PC-9 (cell line): ENCODE measurements around the gene FURIN.

Experiments used
- EZH2 ChIP-seq: fragments of 200-600 bp; sonication (generic); IDR thresholded peaks from 2 replicates; pipeline ENCODE4 v1.8.0; 2017; ENCODE audit warnings: antibody characterized with exemption, low read depth
- TF ChIP-seq, protein P1 (sequence below): fragments of 200-600 bp; sonication (generic); conservative IDR thresholded peaks from 2 replicates; pipeline ENCODE4 v1.6.1; 2017; ENCODE audit warnings: mixed run types, antibody characterized with exemption, mild to moderate bottlenecking, moderate library complexity

DNA sequence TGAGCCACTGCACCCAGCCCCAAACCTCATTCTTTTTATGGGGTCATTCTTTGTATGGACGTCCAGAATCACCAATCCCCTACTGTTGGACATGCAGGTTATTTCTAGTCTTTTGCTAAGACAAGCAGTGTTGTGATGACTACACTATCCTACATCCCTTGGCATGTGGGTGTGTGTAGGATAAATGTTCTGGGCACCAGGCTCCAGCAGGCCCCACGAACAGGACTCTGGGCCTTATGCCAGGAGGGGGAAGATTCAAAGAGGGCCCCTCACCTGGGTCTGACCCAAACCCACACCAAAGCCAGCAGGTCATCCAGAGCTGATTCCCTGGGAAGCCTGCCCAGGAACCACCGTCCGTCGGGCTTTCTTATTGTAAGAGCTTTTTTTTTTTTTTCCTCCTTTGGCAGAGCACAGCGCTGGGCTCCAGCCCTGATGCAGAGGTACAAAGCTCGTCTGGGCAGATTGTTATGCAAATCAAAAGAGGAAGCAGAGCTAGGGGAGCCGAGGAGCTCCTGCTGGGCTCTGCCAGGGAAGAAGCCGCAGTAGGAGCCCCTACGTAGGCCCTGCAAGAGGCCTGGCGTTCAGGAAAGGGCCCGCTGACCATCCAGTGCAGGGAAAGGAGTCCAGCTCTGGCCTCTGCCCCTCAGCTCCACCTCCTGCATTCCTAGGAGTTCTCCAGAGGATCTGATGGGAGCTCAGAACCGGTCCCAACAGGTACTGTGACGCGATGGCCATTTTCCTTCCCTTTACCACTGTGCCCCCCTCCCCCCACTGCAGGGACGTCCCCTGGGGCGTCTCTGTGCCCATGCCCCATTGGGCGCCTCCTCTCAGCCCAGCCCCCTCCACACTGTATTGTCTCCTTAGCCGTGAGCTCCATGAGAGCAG, 29.0 kb upstream of the FURIN start:
- TF ChIP-seq, protein P1, sequence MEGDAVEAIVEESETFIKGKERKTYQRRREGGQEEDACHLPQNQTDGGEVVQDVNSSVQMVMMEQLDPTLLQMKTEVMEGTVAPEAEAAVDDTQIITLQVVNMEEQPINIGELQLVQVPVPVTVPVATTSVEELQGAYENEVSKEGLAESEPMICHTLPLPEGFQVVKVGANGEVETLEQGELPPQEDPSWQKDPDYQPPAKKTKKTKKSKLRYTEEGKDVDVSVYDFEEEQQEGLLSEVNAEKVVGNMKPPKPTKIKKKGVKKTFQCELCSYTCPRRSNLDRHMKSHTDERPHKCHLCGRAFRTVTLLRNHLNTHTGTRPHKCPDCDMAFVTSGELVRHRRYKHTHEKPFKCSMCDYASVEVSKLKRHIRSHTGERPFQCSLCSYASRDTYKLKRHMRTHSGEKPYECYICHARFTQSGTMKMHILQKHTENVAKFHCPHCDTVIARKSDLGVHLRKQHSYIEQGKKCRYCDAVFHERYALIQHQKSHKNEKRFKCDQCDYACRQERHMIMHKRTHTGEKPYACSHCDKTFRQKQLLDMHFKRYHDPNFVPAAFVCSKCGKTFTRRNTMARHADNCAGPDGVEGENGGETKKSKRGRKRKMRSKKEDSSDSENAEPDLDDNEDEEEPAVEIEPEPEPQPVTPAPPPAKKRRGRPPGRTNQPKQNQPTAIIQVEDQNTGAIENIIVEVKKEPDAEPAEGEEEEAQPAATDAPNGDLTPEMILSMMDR, result no peak
- no peak for TF ChIP-seq EZH2
